ENCODE data around the gene SGF29. TPM values are rescaled to one million over a fixed set of nuclear protein-coding genes. Genes with fewer than 3 reads are reported as not detected.

SGF29 gene
- total and polyA plus RNA-seq, 4 donors, result 17.8 to 46.6 (median 24.4) TPM

- Histone ChIP-seq H3K9me3 (ENCODE audit: control insufficient read depth in 4 of 4, insufficient read depth in 3 of 4, low read length in 3 of 4) (no peaks in the 10 kb centered on the region), H3K9ac (ENCODE audit: insufficient read depth in 1 of 2, low read length in 2 of 2) (no peak overlapping the region), H3K4me1 (ENCODE audit: control insufficient read depth in 5 of 5, insufficient read depth in 5 of 5, low read length in 5 of 5) (no peaks in the 10 kb centered on the region), H3K27me3 (ENCODE audit: control insufficient read depth in 3 of 3, insufficient read depth in 3 of 3, low read length in 2 of 3) (no peaks in the 10 kb centered on the region), H3K4me3 (no peak overlapping the region), H3K36me3 (ENCODE audit: control insufficient read depth in 4 of 4, insufficient read depth in 4 of 4, low read length in 4 of 4) (no peaks in the 10 kb centered on the region), H3K27ac (ENCODE audit: low read depth in 1 of 2, low read length in 1 of 2) (no peak overlapping the region)
- 89 to 95% methylated on average over 7 of the region's 7 CpGs for WGBS, 2 donors
- DNase-seq, result no peak
- TF ChIP-seq CTCF (IDR thresholded peaks at IDR 0.05; ENCODE audit: control extremely low read depth, extremely low read depth), result no peak
- no peak for ATAC-seq (ENCODE audit: insufficient read depth, low FRiP score)
Observed at GRCh38 chr16:28514246-28514645, 39.5 kb upstream of the SGF29 start.

GRCh38 chr16:28520672-28521071 lies 33.0 kb upstream of the SGF29 start:
- no peak overlapping the region for H3K9ac ChIP-seq (ENCODE audit: insufficient read depth in 1 of 2, low read length in 2 of 2)
- ATAC-seq (ENCODE audit: insufficient read depth, low FRiP score), result no peak
- no peaks in the 10 kb centered on the region for H3K9me3 ChIP-seq (ENCODE audit: control insufficient read depth in 4 of 4, insufficient read depth in 3 of 4, low read length in 3 of 4)
- no peaks in the 10 kb centered on the region for H3K36me3 ChIP-seq (ENCODE audit: control insufficient read depth in 4 of 4, insufficient read depth in 4 of 4, low read length in 4 of 4)
- H3K27ac ChIP-seq (ENCODE audit: low read depth in 1 of 2, low read length in 1 of 2), result no peak overlapping the region
- DNase-seq, result no peak
- H3K27me3 ChIP-seq (ENCODE audit: control insufficient read depth in 3 of 3, insufficient read depth in 3 of 3, low read length in 2 of 3), result no peaks in the 10 kb centered on the region
- no peak overlapping the region for H3K4me3 ChIP-seq
- no peaks in the 10 kb centered on the region for H3K4me1 ChIP-seq (ENCODE audit: control insufficient read depth in 5 of 5, insufficient read depth in 5 of 5, low read length in 5 of 5)
- no peak for TF ChIP-seq CTCF (IDR thresholded peaks at IDR 0.05; ENCODE audit: control extremely low read depth, extremely low read depth)
- 81 to 88% methylated on average over 7 of the region's 7 CpGs for WGBS, 2 donors

DNA sequence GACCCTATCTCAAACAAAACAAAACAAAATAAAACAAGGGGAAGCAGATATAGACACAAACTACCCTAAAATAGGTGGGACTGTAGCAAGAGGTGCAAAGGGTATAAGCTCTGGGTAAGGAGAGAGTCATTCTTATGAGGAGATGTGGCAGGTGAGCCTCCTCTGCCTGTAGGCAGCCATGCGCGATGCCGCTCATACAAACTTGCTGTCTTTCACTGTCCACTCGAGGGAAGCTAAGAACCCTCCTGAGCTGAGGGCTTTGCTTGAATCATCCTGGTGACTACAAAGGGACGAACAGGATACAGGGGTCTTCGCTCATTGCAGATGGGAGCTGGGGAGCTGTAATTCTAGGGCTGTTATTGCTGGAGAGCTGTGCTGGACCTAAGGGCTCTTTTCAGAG lies 32.3 kb upstream of the SGF29 start:
- DNase-seq, result no peak
- TF ChIP-seq CTCF (IDR thresholded peaks at IDR 0.05; ENCODE audit: control extremely low read depth, extremely low read depth), result no peak
- Histone ChIP-seq H3K36me3 (ENCODE audit: control insufficient read depth in 4 of 4, insufficient read depth in 4 of 4, low read length in 4 of 4) (no peaks in the 10 kb centered on the region), H3K4me1 (ENCODE audit: control insufficient read depth in 5 of 5, insufficient read depth in 5 of 5, low read length in 5 of 5) (no peaks in the 10 kb centered on the region), H3K27me3 (ENCODE audit: control insufficient read depth in 3 of 3, insufficient read depth in 3 of 3, low read length in 2 of 3) (no peaks in the 10 kb centered on the region), H3K27ac (ENCODE audit: low read depth in 1 of 2, low read length in 1 of 2) (no peak overlapping the region), H3K4me3 (no peak overlapping the region), H3K9me3 (ENCODE audit: control insufficient read depth in 4 of 4, insufficient read depth in 3 of 4, low read length in 3 of 4) (no peaks in the 10 kb centered on the region), H3K9ac (ENCODE audit: insufficient read depth in 1 of 2, low read length in 2 of 2) (no peak overlapping the region)
- 92 to 94% methylated on average over 6 of the region's 6 CpGs for WGBS, 2 donors
- no peak for ATAC-seq (ENCODE audit: insufficient read depth, low FRiP score)

DNA sequence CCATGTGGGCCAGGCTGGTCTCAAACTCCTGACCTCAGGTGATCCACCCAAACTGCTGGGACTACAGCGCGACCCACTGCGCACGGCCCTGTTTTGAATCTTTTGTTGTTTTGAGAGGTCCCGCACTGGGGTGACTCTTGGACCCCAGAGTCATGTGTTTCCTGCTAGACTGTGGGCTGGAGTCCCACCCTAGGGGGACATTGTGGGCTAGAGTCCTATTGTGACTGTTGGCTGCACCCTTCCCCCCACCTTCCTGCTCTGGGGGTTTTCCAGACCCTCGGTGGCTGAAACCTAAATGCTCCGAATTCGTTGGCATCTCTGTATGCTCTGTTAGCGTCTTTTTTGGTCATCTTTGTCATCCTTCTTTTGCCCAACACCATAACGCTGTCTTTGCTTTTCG lies 30.9 kb upstream of the SGF29 start:
- ATAC-seq (ENCODE audit: insufficient read depth, low FRiP score) (no peak), DNase-seq (no peak)
- no peaks in the 10 kb centered on the region for H3K36me3 ChIP-seq (ENCODE audit: control insufficient read depth in 4 of 4, insufficient read depth in 4 of 4, low read length in 4 of 4)
- H3K27me3 ChIP-seq (ENCODE audit: control insufficient read depth in 3 of 3, insufficient read depth in 3 of 3, low read length in 2 of 3), result no peaks in the 10 kb centered on the region
- no peak overlapping the region for H3K4me3 ChIP-seq
- no peaks in the 10 kb centered on the region for H3K4me1 ChIP-seq (ENCODE audit: control insufficient read depth in 5 of 5, insufficient read depth in 5 of 5, low read length in 5 of 5)
- WGBS, 2 donors, result 80 to 83% methylated on average over 11 of the region's 11 CpGs
- no peaks in the 10 kb centered on the region for H3K9me3 ChIP-seq (ENCODE audit: control insufficient read depth in 4 of 4, insufficient read depth in 3 of 4, low read length in 3 of 4)
- TF ChIP-seq CTCF (IDR thresholded peaks at IDR 0.05; ENCODE audit: control extremely low read depth, extremely low read depth), result no peak
- H3K27ac ChIP-seq (ENCODE audit: low read depth in 1 of 2, low read length in 1 of 2), result no peak overlapping the region
- H3K9ac ChIP-seq (ENCODE audit: insufficient read depth in 1 of 2, low read length in 2 of 2), result no peak overlapping the region
